Peyer's patch (tissue), 4 donors: ENCODE data around the gene OSBPL5. TPM values are rescaled to one million over a fixed set of nuclear protein-coding genes. Genes with fewer than 3 reads are reported as not detected.

ENCODE experiments used
- DNase-seq, 3 donors: peaks; one replicate each; pipeline ENCODE4 v3.0.0-alpha.2; 2017 to 2019
- H3K27ac ChIP-seq, 4 donors: fragments of 200-600 bp; sonication (generic); one replicate each; pipeline ENCODE4 v1.5.1; 2016 to 2019
- H3K27me3 ChIP-seq, 2 donors: fragments of 200-600 bp; sonication (generic); one replicate each; pipeline ENCODE4 v1.5.1; 2019
- H3K36me3 ChIP-seq, 3 donors: fragments of 200-600 bp; sonication (generic); one replicate each; pipeline ENCODE4 v1.5.1; 2016 to 2019
- H3K4me1 ChIP-seq, 4 donors: fragments of 200-600 bp; sonication (generic); one replicate each; pipeline ENCODE4 v1.5.1; 2016 to 2019
- H3K4me3 ChIP-seq, 4 donors: fragments of 200-600 bp; sonication (generic); 1 replicate in 3 of 4; 2 replicates in 1 of 4; pipeline ENCODE4 v1.5.1; 2016 to 2019; ENCODE audit warnings: mild to moderate bottlenecking in 1 of 4
- H3K9me3 ChIP-seq, 4 donors: fragments of 200-600 bp; sonication (generic); one replicate each; pipeline ENCODE4 v1.5.1; 2016 to 2019; ENCODE audit warnings: mild to moderate bottlenecking in 1 of 4
- POLR2A ChIP-seq, 2 donors: fragments of 450-650 bp; IDR thresholded peaks; one replicate each; pipeline ENCODE4 v1.5.1; 2017; ENCODE audit warnings: antibody characterized with exemption in 2 of 2, mild to moderate bottlenecking in 2 of 2, moderate library complexity in 2 of 2
- total RNA-seq, 4 donors: library from RNA; depleted of rRNA; stranded (reverse); fragments of >200 nt; gene quantifications; one replicate each; pipeline ENCODE4 v1.1.0, GENCODE V29; 2016
- TF ChIP-seq, protein P1 (sequence below), 6 experiments: fragments of 450-650 bp in 4 of 6; fragments of 200-600 bp in 2 of 6; sonication (generic) in 1 of 6; IDR thresholded peaks; one replicate each; pipeline ENCODE4 v1.5.1; 2017 to 2019; ENCODE audit warnings: antibody characterized with exemption in 6 of 6, mild to moderate bottlenecking in 3 of 6, moderate library complexity in 1 of 6

The OSBPL5 gene
- total RNA-seq, 4 donors from 2014 or later, result 39.8 to 110 (median 73.2) TPM

DNA sequence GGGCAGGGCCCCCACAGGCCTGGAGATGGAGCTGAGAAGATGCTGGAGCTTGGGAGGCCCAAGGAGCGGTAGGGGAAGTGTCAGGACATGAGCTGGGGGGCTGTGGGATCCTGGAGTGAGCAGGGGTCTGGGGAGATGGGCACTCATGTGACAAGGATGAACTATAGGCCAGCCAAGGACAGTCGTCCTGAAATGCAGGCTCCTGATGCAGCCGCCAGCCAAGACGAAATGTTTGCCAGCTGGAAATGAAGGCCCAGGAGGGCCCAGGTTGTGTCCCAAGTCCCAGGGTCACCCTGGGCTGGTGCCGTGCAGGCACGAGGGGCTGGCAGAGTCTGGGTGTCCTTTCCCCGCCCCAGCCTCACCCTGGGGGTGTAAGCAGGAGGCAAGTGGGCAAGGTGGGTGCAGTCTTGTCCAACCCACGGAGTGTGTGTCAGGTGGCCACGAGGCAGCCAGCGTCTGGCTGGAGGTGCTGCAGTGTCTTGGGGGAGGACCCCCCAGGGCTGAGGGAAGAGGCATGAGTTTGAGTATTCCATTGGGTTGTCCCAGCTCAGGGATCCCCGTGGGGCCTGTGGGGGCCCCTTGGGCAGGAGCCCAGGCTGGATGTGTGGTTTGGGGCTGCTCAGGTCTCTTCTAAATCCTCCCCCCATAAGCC is 32.1 kb upstream of the OSBPL5 start:
- TF ChIP-seq, protein P1, sequence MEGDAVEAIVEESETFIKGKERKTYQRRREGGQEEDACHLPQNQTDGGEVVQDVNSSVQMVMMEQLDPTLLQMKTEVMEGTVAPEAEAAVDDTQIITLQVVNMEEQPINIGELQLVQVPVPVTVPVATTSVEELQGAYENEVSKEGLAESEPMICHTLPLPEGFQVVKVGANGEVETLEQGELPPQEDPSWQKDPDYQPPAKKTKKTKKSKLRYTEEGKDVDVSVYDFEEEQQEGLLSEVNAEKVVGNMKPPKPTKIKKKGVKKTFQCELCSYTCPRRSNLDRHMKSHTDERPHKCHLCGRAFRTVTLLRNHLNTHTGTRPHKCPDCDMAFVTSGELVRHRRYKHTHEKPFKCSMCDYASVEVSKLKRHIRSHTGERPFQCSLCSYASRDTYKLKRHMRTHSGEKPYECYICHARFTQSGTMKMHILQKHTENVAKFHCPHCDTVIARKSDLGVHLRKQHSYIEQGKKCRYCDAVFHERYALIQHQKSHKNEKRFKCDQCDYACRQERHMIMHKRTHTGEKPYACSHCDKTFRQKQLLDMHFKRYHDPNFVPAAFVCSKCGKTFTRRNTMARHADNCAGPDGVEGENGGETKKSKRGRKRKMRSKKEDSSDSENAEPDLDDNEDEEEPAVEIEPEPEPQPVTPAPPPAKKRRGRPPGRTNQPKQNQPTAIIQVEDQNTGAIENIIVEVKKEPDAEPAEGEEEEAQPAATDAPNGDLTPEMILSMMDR (IDR thresholded peaks at IDR 0.05), result no peak
- no peak for TF ChIP-seq POLR2A (IDR thresholded peaks at IDR 0.05)
- DNase-seq, result peak in 1 of 3 donors; percentile 35
- H3K27ac ChIP-seq, result no peak overlapping the region
- no peaks in the 10 kb centered on the region for H3K4me1 ChIP-seq
- no peaks in the 10 kb centered on the region for H3K36me3 ChIP-seq
- no peaks in the 10 kb centered on the region for H3K9me3 ChIP-seq
- H3K27me3 ChIP-seq, result peaks cover 0 to 9% of the 10 kb centered on the region in 2 donors
- H3K4me3 ChIP-seq, result no peak overlapping the region

DNA sequence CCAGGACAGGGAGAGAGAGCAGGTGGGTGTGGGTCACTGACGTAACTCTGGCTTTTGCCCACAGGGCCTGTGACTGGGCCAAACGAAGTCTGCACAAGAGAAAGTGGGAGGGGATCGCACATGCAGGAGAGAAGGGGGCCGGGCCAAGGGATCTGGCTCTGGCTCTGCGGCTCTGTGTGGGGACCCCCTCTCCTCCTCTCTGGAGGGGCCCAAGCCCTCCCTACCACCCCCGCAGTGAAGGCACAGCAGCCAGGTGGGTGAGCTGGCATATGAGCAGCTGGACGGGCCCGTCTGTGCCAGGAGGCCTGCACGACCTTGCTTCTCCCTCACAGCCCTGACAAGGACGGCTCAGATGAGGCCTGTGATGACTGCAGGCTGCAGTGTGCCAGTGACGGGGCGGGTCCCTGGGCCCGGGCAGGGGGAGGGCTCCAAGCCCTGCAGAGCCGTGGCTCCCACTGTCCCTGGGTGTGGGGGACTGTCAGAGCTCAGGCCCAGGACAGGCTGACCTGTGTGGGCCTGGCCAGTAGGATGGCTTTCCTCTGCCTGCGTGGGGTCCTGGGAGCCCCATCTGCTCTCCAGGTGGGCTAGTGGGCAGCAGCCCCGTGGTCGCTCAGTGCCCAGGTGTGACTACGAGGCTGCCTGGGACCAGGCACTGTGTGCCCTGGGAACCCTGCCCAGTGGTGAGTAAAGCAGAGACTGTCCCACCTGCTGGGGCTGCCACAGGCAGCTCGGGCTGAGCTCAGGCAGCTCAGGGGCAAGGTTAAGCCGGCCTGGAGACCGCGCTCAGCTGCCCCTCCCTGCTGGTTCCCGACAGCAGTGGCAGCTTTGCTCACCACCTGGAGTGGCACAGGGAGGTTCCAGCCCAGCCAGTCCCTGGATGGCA is 31.3 kb upstream of the OSBPL5 start:
- DNase-seq, result no peak
- Histone ChIP-seq H3K4me1 (no peaks in the 10 kb centered on the region), H3K27ac (no peak overlapping the region), H3K36me3 (no peaks in the 10 kb centered on the region), H3K9me3 (no peaks in the 10 kb centered on the region), H3K27me3 (peaks cover 0 to 1% of the 10 kb centered on the region in 2 donors), H3K4me3 (no peak overlapping the region)
- TF ChIP-seq POLR2A (IDR thresholded peaks at IDR 0.05), result no peak
- TF ChIP-seq, protein P1 (IDR thresholded peaks at IDR 0.05), result no peak

DNA sequence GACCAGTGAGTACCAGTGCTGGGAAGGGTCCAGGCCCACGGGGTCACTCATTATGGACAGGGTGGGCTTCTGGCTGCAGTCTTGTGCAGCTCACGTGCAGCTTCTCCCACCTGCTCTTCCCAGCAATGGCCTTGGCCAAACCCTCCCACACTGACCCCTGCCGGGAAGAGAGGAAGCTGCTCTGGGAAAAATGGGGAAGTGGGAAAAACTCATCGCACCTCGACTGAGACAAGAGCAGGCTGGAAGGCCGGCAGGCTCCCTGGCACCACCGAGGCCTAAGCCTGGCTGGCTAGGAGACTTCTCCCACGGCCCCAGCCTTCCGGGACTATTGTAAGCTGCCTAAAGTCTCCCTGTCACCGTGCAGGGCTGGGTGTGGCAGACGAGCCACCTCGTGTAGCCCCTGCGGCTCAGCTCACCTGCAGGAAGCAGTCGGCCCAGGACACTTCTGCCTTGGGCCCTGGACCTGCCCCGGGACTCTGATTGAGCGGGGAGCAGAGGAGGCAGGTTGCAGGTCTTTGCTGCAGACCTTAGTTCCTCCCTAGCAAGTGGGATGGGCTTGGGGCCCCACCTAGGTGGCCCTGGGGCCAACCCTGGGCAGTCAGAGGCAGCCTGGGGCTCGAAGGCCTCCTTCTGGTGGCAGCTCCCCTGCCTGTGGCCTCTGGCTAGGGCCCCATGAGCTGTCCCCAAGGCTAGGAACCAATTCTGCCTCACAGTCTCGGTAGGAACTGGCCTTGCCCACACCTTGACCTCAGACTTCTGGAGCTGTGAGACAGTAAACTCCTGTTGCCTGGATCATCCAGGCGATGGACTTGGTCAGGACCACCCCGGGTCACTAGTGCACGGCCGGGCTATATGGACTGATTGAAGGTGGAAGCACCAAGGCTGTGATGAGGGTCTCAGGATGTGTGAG is 30.4 kb upstream of the OSBPL5 start:
- Histone ChIP-seq H3K27ac (no peak overlapping the region), H3K4me3 (no peak overlapping the region), H3K4me1 (no peaks in the 10 kb centered on the region), H3K9me3 (no peaks in the 10 kb centered on the region), H3K36me3 (no peaks in the 10 kb centered on the region), H3K27me3 (no peaks in the 10 kb centered on the region)
- no peak for TF ChIP-seq POLR2A (IDR thresholded peaks at IDR 0.05)
- TF ChIP-seq, protein P1 (IDR thresholded peaks at IDR 0.05), result peak in 3 of 6 experiments; percentile 50 to 60 (median 53)
- DNase-seq, result peak in 2 of 3 donors; percentile 53

DNA sequence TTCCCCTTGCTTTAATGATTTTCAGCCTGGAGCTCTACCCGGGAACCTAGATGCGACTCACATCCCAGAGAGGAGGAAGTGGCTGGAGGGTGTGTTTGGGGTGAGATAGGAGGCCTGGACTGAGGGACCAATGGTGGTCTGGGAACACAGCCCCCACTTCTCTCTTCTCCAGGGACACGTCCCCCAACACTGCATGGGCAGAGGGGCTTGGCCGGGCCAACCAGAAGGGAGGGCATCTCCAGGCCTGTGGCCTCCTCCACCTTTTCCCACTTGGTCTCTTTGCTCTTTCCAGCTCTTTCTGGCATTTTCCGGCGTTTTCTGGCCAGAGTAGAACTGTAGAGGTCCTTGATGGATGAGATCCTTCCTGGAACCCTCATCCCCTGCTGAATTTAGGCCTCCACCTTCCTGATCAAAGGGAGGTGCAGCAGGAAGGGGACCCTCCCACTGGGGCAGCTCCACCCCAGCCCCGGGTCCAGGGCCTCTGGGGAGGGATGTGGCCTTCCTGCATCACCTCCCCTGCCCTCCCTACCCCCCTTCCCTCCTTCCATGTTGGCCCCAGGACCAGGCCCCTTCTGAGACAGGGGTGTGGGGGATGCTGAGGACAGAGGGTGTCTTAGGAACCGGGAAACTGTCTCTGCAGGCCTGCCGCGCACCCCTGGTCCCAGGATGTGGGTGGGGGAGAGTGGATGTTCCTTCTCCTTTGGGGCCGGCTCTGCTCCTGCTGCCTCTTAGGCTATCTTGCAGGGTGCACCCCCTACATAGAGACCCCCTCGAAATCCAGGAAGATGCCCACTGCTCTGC is 29.1 kb upstream of the OSBPL5 start:
- Histone ChIP-seq H3K27ac (no peak overlapping the region), H3K27me3 (no peaks in the 10 kb centered on the region), H3K4me1 (no peaks in the 10 kb centered on the region), H3K36me3 (no peaks in the 10 kb centered on the region), H3K9me3 (no peaks in the 10 kb centered on the region), H3K4me3 (no peak overlapping the region)
- TF ChIP-seq, protein P1 (IDR thresholded peaks at IDR 0.05), result no peak
- peak in 1 of 3 donors; percentile 34 for DNase-seq
